SW480 (cell line): Measurements from ENCODE around the gene C2CD4C.
"Not testable (repeated sequence)": the region's sequence is repeated elsewhere in the genome, so short reads cannot be mapped to it uniquely, and the experiment has no call there.

Experiments
- DNase-seq: peaks from one replicate; pipeline ENCODE4 v3.0.0-alpha.2; 2016; ENCODE audit warnings: low spot score

C2CD4C gene

DNA sequence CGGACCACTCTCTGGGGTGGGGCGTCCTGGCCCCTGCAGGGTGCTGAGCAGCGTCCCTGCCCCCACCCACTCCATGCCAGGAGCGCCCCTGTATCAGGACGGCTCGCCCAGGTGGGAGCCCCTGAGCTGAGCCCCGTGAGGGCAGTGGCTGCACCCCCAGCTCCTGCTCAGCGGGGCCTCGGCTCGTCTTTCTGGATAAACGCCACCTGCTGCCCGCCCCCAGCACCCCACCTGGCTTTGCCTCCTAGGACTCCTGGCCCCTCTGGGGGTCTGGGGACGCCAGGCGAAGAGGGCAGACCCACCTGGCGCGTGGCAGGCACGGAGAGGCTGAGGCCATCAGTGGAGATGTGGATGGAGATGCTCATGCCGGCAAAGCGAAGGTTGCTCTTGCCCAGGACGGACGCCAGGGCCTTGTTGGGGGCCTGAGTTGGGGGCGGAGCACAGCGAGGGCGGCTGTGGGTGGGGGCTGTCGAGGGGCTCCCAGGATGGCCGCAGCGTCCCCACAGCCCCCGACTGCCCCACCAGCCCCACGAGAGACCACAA is 29.5 kb upstream of the C2CD4C start:
- no peak for DNase-seq

DNA sequence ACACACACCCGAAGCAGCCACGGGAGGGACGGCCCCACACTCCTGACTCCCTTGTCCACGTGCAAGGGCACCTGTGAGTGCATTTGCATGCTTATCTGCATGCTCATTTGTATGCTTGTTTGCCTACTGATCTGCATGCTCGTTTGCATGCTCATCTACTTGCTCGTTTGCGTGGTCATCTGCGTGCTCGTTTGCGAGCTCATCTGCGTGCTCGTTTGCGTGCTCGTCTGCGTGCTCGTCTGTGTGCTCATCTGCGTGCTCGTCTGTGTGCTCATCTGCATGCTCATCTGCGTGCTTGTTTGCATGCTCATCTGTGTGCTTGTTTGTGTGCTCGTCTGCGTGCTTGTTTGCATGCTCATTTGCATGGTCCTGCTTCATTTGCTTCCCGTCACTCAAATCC is 28.1 kb upstream of the C2CD4C start:
- DNase-seq, result no peak

DNA sequence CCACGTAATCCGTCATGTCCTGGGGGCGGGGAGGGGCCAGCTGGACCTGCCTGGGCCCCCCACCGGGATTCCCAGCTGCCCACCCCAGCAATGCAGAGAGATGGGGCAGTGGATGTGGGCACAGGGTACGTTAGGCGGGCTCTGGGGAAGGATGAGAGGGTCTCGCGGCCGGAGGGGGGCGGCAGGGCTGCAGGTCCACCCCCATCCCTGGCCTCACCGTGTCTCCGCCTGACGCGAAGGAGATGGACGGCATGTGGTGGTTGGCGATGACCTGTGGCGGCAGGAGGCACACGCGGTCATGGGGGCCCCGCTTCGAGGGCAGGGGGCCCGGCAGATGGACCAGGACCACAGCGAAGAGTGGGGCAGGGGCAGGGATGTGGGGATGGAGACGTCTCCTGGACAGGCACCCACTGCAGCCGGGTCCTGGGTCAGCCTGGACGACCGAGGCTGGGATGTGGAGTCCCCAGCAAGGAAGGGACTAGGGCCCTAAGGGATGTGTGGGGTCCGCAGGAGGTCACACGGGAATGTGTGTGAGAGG is 27.5 kb upstream of the C2CD4C start:
- no peak for DNase-seq

DNA sequence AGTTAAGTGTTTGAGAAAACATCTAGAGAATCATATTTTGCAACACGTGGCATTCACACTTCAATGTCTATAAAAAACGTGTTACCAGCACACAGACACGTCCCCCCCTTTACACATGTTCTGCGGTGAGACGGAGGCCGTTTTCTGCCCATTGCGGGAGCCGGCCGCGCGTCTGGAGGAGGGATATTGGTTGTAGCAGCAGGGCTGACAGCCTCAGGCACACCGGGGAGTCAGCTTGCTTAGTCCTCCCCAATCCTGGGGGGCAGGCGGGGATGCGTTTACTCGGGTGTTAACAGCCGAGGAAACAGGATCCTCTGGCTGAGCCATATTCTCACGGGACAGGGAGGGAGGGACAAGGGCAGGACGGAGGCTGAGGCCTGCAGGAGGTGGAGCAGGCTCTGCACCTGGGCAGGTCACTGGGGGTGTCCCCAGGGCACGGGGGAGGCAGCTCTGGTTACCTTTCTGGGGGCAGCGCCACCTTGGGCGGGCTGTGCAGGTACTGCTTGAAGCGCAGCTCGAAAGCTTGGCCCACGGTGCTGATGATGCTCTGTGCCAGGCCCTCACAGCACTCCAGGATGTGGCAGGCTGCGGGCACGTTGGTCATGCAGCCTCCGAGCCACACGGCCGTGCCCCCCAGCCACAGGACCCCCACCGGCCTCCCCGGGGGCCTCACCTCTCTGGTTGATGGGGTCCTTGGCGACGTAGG is 26.9 kb upstream of the C2CD4C start:
- DNase-seq, result no peak

DNA sequence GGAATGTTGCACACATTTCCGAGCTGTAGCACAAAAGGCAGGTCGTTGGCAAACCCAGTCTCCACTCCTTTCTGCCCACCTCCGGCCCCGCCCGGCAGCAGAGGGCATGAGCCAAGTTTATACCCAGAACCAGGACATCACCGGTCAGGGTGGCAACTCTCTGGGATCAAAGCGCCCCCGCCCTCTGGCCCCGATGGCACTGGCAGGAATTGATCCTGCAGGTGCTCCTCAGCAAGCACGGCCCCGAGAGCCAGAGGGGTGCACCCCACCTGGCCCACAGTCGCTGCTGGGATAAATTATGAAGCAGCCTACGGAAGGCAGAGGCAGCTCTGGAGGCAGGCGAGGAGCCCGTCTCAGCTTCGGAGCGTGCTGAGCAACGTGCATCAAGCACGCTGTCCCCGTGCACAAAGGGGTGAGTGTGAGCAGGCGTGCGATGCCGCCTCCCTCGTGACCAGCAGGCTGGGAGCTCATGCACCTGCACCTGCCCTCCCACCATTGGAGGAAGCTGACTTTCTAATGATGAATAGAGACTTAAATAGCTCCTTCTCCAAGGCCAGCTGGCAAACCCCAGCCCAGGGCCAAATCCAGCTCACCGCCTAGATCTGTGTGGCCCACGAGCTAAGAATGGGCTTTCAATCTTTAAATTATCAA is 26.2 kb upstream of the C2CD4C start:
- no peak for DNase-seq

DNA sequence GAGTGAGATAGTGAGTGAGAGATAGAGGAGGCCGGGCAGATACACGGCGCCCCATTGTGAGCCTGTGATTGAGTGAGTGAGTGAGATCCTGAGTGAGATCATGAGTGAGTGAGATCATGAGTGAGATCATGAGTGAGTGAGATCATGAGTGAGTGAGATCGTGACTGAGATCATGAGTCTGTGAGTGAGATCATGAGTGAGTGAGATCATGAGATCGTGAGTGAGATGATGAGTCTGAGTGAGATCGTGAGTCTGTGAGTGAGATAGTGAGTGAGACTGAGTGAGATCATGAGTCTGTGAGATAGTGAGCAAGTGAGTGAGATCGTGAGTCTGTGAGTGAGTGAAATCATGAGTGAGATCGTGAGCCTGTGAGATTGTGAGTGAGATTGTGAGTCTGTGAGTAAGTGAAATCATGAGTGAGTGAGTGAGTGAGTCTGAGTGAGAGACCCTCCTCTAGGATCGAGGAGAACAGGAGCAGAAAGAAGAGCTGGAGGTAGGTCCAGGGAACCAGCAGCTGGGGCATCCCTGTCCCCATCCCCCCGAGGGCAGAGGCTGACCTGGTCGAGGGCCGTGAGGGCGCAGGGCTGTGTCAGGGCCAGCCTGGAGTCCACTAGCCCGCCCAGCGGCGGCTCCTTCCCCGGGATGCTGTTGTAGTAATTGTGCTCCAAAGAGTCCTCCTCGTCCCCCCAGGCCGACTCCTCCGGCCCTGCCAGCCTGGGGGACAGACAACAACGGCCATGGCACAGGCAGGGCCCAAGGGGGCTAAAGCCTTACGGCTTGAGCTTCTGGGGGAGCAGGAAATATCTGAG is 25.4 kb upstream of the C2CD4C start:
- DNase-seq, result no peak

DNA sequence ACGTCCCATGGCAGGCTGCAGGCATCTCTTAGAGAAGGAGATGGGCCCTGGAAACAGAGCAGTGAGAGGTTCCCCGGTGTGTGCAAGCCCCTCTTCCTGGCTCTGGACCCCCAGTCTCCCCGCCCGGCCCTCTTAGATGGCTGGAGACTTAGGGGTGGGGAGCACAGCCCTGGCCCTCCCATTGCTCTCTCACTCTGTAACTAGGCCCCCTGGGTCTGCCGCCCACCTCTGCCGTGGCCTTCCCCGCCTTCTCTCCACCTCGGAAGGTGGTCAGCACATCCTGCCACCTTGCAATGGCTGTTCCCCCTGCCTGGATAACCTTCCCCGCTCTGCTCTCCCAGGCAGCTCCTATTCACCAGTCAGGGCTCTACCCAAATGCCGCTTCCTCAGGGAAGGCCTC is 21.8 kb upstream of the C2CD4C start:
- DNase-seq, result no peak

DNA sequence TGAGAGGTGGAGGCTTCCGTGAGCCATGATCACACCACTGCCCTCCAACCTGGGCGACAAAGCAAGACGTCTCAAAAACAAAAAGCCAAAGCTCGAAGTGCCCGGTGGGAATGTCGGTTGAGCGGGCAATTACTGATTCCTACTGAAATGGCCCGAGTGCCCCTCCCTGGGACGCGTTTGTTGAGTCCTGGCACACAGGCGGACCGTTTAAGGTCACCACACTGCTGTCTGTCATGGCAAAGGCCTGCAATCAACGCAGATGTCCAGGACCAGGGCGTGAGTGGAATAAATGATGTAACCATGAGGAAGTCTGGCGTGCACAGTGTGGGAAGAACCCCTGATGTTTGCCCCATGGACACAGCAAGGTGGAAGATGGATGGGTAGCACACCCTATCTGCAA is 19.2 kb upstream of the C2CD4C start:
- DNase-seq, result no peak

DNA sequence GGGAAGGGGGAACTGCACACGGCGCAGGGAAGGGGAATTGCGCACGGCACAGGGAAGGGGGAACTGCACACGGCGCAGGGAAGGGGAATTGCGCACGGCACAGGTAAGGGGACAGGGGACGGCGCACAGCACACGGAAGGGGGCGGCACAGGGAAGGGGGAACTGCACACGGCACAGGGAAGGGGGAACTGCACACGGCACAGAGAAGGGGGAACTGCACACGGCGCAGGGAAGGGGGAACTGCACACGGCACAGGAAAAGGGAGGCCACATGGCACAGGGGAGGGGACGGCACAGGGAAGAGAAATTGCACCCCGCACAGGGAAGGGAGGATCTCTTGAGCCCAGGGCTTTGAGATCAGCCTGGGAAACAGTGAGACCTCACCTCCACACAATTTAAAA is 18.7 kb upstream of the C2CD4C start:
- DNase-seq, result not testable (repeated sequence)

DNA sequence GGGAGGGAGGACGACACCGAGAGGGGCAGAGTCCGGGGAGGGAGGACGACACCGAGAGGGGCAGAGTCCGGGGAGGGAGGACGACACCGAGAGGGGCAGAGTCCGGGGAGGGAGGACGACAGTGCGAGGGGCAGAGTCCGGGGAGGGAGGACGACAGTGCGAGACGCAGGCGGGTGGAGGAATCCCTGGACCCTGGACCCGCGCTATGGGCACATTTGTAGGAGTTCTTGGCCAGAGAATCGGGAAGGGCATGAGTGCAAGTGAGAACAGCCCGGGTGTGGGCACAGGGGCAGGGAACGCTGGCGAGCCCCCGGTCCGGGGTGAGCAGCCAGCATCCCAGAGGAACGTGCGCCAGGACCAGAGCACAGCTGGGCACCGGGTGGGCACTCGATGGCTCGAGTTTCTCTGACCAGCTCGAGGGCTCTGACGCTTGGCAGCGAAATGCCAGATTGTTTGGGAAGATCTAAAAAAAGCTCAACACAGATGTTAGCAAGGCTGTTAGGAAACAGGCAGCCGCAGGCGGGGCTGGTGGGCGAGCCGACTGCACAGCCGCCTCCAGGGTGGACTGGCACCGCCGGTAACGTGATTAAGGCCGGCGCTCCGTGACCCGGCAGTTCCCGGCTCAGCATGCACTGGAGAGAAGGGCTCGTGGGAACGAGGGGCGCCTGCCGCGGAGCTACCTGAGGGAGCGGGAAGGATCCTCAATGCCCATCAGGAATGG is 17.9 kb upstream of the C2CD4C start:
- no peak for DNase-seq

DNA sequence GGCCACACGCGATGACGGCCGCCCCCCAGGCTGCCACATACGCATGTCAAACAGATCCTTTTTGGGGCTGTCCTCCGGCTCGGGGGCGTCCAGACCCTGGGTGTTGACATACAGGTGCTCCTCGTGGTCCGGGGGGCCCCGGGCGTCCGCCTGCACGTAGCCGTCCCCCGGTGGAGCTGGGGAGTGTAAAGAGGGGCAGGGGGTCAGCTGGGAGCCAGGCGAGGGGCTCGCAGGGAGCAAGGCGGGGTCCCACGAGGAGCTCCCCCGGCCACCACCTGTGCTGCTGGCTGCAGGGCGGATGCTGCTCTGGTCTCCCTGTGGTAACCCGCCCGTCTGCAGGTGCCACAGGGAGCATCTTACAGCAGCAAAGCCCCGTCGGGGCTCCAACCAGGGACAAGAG is 16.1 kb upstream of the C2CD4C start:
- no peak for DNase-seq

DNA sequence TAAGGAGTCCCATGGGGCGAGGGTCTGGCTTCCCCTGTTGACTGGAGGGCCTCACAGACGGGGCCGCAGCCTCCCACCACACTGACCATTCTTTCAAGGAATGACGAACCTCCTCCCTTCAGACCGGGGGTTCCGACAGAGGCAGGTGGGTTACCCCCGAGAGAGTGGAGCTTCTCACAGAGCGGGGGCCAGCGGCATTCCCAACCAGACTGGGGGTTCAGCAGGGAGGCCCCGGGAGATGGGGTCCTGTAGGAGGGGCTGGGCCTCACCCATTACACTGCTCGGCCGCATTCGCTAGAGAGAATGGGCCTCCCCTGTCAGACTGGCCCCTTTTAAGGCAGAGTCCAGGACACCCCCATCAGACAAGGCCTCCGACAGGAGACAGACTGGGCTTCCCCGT is 15.6 kb upstream of the C2CD4C start:
- DNase-seq, result no peak

DNA sequence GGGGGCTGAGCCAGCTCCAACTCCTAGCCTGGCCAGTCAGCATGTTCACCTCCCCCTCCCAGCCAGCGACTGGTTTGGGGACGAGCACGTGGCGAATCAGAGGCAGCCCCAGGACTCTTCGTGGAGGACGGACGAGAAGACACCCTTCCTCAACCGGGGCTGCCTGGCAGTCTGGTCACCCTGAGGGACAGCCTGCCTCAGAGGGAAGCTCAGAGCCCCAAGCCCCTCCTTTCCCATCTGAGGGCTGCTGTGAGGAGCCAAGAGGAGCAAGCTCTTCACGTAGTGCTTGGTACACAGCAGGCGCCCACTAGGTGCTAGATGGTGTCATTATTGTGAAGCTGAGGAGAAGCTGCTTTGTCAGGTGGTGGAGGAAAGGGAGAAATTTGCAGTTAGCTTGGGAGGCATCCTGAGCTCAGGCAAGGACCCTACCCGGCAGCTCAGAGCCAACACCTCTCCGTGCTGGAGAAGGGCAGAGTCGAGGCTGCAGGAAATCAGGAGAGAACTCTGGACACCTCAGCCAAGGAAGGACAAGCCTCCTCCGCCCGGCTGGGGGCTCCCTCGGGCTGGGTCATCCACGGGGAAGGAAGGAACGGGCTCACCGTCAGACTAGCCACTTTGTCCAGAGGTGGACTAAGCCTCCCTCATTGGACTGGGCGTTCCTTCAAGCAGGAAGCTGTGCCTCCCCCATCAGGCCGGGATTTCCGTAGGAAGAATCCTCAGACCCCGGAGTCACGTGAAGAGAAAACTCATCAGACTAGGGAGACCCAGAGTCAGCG is 14.9 kb upstream of the C2CD4C start:
- no peak for DNase-seq

DNA sequence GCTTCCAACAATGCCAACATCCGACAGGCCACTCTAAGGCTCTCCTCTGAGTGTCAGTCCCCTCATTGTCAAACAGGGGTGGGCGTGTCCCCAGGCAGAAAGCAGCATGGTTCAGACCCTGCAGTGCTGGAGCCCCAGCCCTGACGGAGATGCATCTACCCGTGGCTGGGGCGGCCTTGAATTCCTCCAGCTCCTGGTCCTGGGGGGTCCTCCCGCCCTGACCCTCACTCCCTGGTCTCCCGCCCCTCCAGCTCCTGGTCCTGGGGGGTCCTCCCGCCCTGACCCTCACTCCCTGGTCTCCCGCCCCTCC is 13.9 kb upstream of the C2CD4C start:
- DNase-seq, result not testable (repeated sequence)

DNA sequence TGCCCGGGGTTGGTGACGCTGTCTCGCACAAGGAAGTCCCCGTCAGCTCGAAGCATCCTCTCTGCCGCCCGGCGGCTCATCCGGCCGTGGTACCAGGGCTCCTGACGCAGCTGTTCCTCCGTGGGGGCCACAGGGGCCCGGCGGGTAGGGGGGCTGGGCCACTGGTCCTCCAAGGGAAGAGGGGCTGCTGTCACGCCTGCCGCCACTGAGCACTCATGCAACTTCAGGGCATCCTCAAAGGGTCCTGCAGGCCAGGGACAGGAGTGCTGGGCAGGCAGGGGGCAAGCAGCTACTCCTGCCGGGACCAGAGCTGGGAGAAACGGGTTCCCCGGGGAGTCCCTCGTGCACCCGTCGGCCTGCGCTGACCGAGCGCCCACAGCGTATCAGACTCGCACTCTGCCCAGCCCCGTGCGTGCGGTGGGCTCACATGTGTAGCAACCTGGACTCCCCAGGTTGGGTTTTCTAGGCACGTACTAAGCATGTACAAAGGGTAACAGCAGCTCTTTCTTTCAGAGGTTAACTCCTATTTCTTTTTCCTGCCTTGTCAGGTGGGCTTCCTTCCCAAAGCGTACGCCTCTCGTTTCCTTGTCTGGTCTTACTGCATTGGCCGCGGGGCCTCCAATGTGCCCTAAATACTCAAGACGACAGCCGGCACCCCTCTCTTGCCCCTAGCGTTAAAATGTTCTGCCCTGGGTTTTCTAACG is 13.4 kb upstream of the C2CD4C start:
- DNase-seq, result no peak

DNA sequence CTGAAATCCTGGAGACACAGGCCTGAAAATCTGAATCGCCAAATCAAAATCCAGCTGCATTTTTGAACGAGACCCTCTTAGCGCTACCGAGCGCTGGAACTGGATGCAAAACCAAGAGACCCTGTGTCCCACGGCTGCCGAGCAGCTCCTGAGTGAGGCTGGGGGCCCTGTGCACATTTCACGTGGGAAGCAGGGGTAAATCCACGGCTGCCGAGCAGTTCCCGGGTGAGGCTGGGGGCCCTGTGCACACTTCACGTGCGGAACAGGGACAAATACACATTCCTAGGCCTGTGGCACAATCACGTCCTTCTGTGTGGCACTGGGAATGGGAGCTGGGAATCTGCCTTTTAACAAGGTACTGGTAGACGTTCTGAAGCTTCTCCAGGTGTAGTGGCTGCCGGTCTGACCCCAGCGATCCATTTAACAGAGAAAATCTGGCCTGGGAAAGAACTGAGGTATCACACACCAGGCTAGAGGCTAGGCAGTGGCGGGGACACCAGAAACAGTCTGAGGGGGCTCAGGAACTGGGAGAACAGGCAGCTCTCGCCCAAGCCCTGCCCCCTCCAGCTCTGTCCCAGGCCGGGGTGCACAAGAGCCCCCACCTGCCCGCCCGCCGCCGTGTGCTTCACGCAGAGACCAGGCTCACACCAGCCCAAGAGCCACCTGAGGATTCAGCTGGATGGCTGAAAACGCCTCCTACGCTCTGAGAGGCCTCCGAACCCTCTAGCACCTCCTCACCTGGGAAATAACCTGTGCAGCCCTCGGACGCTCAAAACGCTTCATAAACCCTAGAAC is 11.0 kb upstream of the C2CD4C start:
- DNase-seq, result no peak

DNA sequence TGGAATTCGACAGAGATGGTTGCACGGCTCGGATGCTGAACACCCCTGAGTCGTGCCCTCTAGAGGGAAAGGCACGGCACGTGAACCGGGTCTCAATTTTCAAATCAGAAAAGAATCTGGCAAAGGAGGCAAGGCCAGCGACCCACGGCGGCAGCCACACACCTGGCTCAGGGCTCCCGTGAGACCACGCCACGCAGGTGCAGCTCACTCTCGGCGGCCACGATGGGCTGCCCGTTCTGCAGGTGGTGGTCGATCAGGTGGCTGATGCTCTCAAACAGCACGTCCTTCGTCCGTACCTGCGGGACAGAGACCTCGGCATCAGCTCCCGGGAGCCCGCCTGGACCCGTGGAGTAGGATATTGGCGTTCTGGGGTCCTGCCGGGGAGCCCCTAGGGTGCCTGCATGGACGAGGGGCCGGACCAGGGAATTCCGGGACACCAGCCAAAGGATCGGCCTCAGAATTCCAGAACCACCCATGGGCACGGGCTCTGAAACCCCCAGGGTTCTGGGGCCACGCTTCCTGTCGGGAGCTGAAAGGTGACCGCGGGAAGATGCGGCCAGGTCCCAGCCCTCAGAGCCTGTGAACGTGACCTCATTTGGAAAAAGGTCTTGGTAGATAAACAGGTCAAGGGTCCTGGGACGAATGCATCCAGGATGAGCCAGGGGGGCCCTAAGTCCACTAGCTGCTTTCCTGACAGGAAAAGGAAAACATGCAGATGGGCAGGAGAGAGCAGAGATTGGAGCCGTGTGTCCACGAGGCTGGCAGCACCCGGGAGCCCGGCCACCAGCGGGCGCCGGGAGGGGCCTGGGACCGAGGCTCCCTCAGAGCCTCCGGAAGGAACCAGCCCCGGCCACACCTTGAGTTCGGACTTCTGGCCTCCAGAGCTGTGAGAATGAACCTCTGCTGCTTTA is 10.1 kb upstream of the C2CD4C start:
- DNase-seq, result no peak

DNA sequence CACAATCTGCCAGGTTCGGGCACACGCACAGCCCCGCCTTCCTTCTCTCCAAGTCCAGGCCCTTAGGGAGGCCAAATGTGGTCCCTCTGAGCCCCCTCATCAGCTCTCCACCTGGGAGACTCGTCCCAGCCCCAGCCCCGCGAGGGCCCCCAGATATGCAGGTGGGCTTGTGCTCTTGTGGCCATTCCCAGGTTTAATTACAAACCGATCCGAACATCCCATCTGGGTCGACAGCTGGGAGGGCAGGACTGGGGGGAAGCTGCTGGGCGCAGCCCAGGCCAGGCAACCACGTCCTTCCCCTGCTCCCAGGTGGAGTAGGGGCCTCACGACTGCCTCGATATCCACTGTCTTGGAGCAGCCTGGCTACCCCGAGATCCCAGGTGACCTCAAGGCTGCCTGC is 7.5 kb upstream of the C2CD4C start:
- no peak for DNase-seq

DNA sequence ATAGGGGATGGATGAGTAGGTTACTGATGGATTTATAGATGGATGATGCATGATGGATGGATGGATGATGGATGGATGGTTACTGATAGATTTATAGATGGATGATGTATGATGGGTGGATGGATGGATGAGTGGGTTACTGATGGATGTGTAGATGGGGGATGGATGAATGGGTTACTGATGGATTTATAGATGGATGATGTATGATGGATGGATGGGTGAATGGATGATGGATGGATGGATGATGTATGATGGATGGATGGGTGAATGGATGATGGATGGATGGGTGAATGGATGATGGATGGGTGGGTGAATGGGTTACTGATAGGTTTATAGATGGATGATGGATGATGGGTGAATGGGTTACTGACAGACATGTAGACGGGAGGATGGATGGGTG is 6.3 kb upstream of the C2CD4C start:
- no peak for DNase-seq
